HCT116 (cell line): ENCODE results near the gene CLEC4F.
A peak's percentile ranks its signal among the peaks of the same experiment; 100 is the strongest.

Experiments used
- EGR1 ChIP-seq: IDR thresholded peaks from 2 replicates; pipeline ENCODE4 v1.6.1; 2012; ENCODE audit warnings: low read depth
- EZH2 ChIP-seq: fragments of 200-600 bp; sonication (generic); IDR thresholded peaks from 2 replicates; pipeline ENCODE4 v1.6.1; 2017; ENCODE audit warnings: antibody characterized with exemption, mixed run types
- EZH2phosphoT487 ChIP-seq: fragments of 200-600 bp; IDR thresholded peaks from 2 replicates; pipeline ENCODE4 v1.6.1; 2018; ENCODE audit warnings: antibody characterized with exemption, borderline replicate concordance
- JUND ChIP-seq: IDR thresholded peaks from 2 replicates; pipeline ENCODE4 v1.6.1; 2012
- POLR2A ChIP-seq: IDR thresholded peaks from 2 replicates; pipeline ENCODE4 v1.7.0; 2011; ENCODE audit warnings: borderline replicate concordance; ENCODE audit not compliant: insufficient read depth, insufficient read length; ENCODE audit errors: extremely low read depth
- POLR2AphosphoS5 ChIP-seq: IDR thresholded peaks from 2 replicates; pipeline ENCODE4 v1.6.1; 2011; ENCODE audit warnings: mild to moderate bottlenecking, low read depth, low read length, moderate library complexity
- RAD21 ChIP-seq: IDR thresholded peaks from 2 replicates; pipeline ENCODE4 v1.6.1; 2012; ENCODE audit warnings: low read depth, mild to moderate bottlenecking
- SIN3A ChIP-seq: IDR thresholded peaks from 2 replicates; pipeline ENCODE4 v1.6.1; 2012; ENCODE audit warnings: low read depth
- ZNF274 ChIP-seq: fragments of 200-500 bp; sonication (Bioruptor generic); IDR thresholded peaks from 2 replicates; pipeline ENCODE4 v1.6.1; 2014; ENCODE audit warnings: mild to moderate bottlenecking, low read depth, low read length, inconsistent platforms
- TF ChIP-seq, protein P1 (sequence below), 3 experiments: fragments of 200-600 bp in 1 of 3; sonication (generic) in 1 of 3; IDR thresholded peaks in 2 of 3; conservative IDR thresholded peaks in 1 of 3; 2 replicates each; pipeline ENCODE4 v1.5.1; 2012 to 2017; ENCODE audit warnings: low read depth in 2 of 3, low read length in 2 of 3, antibody characterized with exemption in 1 of 3, borderline replicate concordance in 1 of 3, control low read depth in 1 of 3, mild to moderate bottlenecking in 1 of 3, mixed read lengths in 1 of 3, mixed run types in 1 of 3, moderate library complexity in 1 of 3; ENCODE audit not compliant: insufficient read depth in 1 of 3
- TF ChIP-seq, protein P2 (sequence below): IDR thresholded peaks from 2 replicates; pipeline ENCODE4 v1.6.1; 2012; ENCODE audit warnings: low read depth
- TF ChIP-seq, protein P3 (sequence below): IDR thresholded peaks from 2 replicates; pipeline ENCODE4 v1.6.1; 2012
- TF ChIP-seq, protein P4 (sequence below): IDR thresholded peaks from 2 replicates; pipeline ENCODE4 v1.6.1; 2011; ENCODE audit warnings: mild to moderate bottlenecking, low read length, moderate library complexity; ENCODE audit not compliant: insufficient replicate concordance; ENCODE audit errors: extremely low read depth

- TF ChIP-seq, protein P1, sequence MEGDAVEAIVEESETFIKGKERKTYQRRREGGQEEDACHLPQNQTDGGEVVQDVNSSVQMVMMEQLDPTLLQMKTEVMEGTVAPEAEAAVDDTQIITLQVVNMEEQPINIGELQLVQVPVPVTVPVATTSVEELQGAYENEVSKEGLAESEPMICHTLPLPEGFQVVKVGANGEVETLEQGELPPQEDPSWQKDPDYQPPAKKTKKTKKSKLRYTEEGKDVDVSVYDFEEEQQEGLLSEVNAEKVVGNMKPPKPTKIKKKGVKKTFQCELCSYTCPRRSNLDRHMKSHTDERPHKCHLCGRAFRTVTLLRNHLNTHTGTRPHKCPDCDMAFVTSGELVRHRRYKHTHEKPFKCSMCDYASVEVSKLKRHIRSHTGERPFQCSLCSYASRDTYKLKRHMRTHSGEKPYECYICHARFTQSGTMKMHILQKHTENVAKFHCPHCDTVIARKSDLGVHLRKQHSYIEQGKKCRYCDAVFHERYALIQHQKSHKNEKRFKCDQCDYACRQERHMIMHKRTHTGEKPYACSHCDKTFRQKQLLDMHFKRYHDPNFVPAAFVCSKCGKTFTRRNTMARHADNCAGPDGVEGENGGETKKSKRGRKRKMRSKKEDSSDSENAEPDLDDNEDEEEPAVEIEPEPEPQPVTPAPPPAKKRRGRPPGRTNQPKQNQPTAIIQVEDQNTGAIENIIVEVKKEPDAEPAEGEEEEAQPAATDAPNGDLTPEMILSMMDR (IDR thresholded peaks at IDR 0.05 in 2 of 3, conservative IDR thresholded peaks at IDR 0.05 in 1 of 3; ENCODE audit: borderline replicate concordance in 1 of 3, insufficient read depth in 1 of 3, low read depth in 2 of 3, low read length in 2 of 3): peak; percentile 77 to 84 (median 77)
- TF ChIP-seq, protein P2, sequence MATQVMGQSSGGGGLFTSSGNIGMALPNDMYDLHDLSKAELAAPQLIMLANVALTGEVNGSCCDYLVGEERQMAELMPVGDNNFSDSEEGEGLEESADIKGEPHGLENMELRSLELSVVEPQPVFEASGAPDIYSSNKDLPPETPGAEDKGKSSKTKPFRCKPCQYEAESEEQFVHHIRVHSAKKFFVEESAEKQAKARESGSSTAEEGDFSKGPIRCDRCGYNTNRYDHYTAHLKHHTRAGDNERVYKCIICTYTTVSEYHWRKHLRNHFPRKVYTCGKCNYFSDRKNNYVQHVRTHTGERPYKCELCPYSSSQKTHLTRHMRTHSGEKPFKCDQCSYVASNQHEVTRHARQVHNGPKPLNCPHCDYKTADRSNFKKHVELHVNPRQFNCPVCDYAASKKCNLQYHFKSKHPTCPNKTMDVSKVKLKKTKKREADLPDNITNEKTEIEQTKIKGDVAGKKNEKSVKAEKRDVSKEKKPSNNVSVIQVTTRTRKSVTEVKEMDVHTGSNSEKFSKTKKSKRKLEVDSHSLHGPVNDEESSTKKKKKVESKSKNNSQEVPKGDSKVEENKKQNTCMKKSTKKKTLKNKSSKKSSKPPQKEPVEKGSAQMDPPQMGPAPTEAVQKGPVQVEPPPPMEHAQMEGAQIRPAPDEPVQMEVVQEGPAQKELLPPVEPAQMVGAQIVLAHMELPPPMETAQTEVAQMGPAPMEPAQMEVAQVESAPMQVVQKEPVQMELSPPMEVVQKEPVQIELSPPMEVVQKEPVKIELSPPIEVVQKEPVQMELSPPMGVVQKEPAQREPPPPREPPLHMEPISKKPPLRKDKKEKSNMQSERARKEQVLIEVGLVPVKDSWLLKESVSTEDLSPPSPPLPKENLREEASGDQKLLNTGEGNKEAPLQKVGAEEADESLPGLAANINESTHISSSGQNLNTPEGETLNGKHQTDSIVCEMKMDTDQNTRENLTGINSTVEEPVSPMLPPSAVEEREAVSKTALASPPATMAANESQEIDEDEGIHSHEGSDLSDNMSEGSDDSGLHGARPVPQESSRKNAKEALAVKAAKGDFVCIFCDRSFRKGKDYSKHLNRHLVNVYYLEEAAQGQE: no peak
- TF ChIP-seq SIN3A: no peak
- no peak for TF ChIP-seq POLR2A
- TF ChIP-seq, protein P3, sequence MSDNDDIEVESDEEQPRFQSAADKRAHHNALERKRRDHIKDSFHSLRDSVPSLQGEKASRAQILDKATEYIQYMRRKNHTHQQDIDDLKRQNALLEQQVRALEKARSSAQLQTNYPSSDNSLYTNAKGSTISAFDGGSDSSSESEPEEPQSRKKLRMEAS: no peak
- no peak for TF ChIP-seq POLR2AphosphoS5
- TF ChIP-seq EZH2: no peak
- TF ChIP-seq, protein P4, sequence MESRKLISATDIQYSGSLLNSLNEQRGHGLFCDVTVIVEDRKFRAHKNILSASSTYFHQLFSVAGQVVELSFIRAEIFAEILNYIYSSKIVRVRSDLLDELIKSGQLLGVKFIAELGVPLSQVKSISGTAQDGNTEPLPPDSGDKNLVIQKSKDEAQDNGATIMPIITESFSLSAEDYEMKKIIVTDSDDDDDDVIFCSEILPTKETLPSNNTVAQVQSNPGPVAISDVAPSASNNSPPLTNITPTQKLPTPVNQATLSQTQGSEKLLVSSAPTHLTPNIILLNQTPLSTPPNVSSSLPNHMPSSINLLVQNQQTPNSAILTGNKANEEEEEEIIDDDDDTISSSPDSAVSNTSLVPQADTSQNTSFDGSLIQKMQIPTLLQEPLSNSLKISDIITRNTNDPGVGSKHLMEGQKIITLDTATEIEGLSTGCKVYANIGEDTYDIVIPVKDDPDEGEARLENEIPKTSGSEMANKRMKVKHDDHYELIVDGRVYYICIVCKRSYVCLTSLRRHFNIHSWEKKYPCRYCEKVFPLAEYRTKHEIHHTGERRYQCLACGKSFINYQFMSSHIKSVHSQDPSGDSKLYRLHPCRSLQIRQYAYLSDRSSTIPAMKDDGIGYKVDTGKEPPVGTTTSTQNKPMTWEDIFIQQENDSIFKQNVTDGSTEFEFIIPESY: no peak
- no peak for TF ChIP-seq EGR1
- no peak for TF ChIP-seq JUND
- TF ChIP-seq ZNF274: no peak
- no peak for TF ChIP-seq EZH2phosphoT487
- peak; percentile 89 for TF ChIP-seq RAD21
Observed at GRCh38 chr2:70789304-70790135, 30.9 kb downstream of the CLEC4F start.
